HepG2 (cell line): Measurements from ENCODE around the gene LAMA5. TPM values are rescaled to one million over a fixed set of nuclear protein-coding genes. Genes with fewer than 3 reads are reported as not detected.

Experiments used
- CHD4 ChIP-seq: fragments of 200-600 bp; sonication (generic); IDR thresholded peaks from 2 replicates; pipeline ENCODE4 v1.7.0; 2017; ENCODE audit warnings: mild to moderate bottlenecking, low read length, borderline replicate concordance
- DMTF1 ChIP-seq: sonication (generic); formaldehyde crosslinking; IDR thresholded peaks from 2 replicates; pipeline ENCODE4 v1.4.0; 2020; ENCODE audit warnings: mild to moderate bottlenecking, missing genetic modification reagents
- FOXJ3 ChIP-seq: sonication (generic); formaldehyde crosslinking; IDR thresholded peaks from 2 replicates; pipeline ENCODE4 v1.4.0; 2020; ENCODE audit warnings: missing genetic modification reagents, mild to moderate bottlenecking, borderline replicate concordance
- GATAD2A ChIP-seq: IDR thresholded peaks from 2 replicates; pipeline ENCODE4 v1.6.1; 2016
- HDAC2 ChIP-seq: sonication (generic); formaldehyde crosslinking; IDR thresholded peaks from 2 replicates; pipeline ENCODE4 v1.4.0; 2020; ENCODE audit warnings: missing genetic modification reagents
- HINFP ChIP-seq: sonication (generic); formaldehyde crosslinking; IDR thresholded peaks from 2 replicates; pipeline ENCODE4 v1.4.0; 2020; ENCODE audit warnings: low read depth, mild to moderate bottlenecking, missing genetic modification reagents
- HOXA9 ChIP-seq: sonication (generic); formaldehyde crosslinking; IDR thresholded peaks from 2 replicates; pipeline ENCODE4 v1.8.1; 2022; ENCODE audit warnings: missing genetic modification reagents, mild to moderate bottlenecking, moderate library complexity, borderline replicate concordance
- KLF9 ChIP-seq: IDR thresholded peaks from 2 replicates; pipeline ENCODE4 v1.6.1; 2016; ENCODE audit warnings: low read depth
- MLX ChIP-seq: IDR thresholded peaks from 2 replicates; pipeline ENCODE4 v1.6.1; 2016
- NCOA1 ChIP-seq: sonication (generic); formaldehyde crosslinking; IDR thresholded peaks from 2 replicates; pipeline ENCODE4 v1.9.0; 2021; ENCODE audit warnings: missing genetic modification reagents
- NFIB ChIP-seq: sonication (generic); formaldehyde crosslinking; IDR thresholded peaks from 2 replicates; pipeline ENCODE4 v1.9.0; 2021; ENCODE audit warnings: missing genetic modification reagents, mild to moderate bottlenecking, borderline replicate concordance
- NR2F1 ChIP-seq, 2 experiments: fragments of 450-650 bp in 1 of 2; formaldehyde crosslinking in 1 of 2; IDR thresholded peaks; 2 replicates each; pipeline versions ENCODE4 v1.5.0 to v1.6.1; 2016 to 2020; ENCODE audit warnings: mild to moderate bottlenecking in 1 of 2, missing compliant biosample characterization in 1 of 2, missing genetic modification reagents in 1 of 2, moderate library complexity in 1 of 2
- ZNF180 ChIP-seq: sonication (generic); formaldehyde crosslinking; IDR thresholded peaks from 2 replicates; pipeline ENCODE4 v1.4.0; 2020; ENCODE audit warnings: low read depth, missing genetic modification reagents, borderline replicate concordance
- ZNF280D ChIP-seq: sonication (generic); formaldehyde crosslinking; IDR thresholded peaks from 2 replicates; pipeline ENCODE4 v1.5.1; 2020; ENCODE audit warnings: mild to moderate bottlenecking, missing genetic modification reagents
- ZNF354B ChIP-seq: sonication (generic); formaldehyde crosslinking; IDR thresholded peaks from 2 replicates; pipeline ENCODE4 v1.8.0; 2022; ENCODE audit warnings: mild to moderate bottlenecking, missing genetic modification reagents
- ZNF768 ChIP-seq: sonication (generic); formaldehyde crosslinking; IDR thresholded peaks from 2 replicates; pipeline ENCODE4 v1.4.0; 2020; ENCODE audit warnings: missing genetic modification reagents
- ZNF772 ChIP-seq: sonication (generic); formaldehyde crosslinking; IDR thresholded peaks from 2 replicates; pipeline ENCODE4 v1.5.0; 2020; ENCODE audit warnings: mild to moderate bottlenecking, missing genetic modification reagents
- ZXDC ChIP-seq: sonication (generic); formaldehyde crosslinking; IDR thresholded peaks from 2 replicates; pipeline ENCODE4 v1.5.0; 2020; ENCODE audit warnings: mild to moderate bottlenecking, missing genetic modification reagents
- polyA plus RNA-seq, 8 experiments: library from polyadenylated mRNA; depleted of rRNA in 3 of 8; stranded (reverse) in 7 of 8; unstranded in 1 of 8; fragments of >200 nt; fragmentation: Illumina TruSeq in 4 of 8; extraction: Trizol in 4 of 8; gene quantifications; 2 replicates each; pipeline versions ENCODE4 v1.2.1 to v1.2.3, GENCODE V29; 2011 to 2016; ENCODE audit warnings: low read depth in 4 of 8, missing spikeins in 1 of 8, mixed read lengths in 1 of 8; ENCODE audit not compliant: insufficient read depth in 1 of 8
- total RNA-seq, 5 experiments: library from RNA; depleted of rRNA; stranded (reverse); fragments of >200 nt; fragmentation: Illumina TruSeq; extraction: Trizol; gene quantifications; 2 replicates each; pipeline ENCODE4 v1.2.3, GENCODE V29; 2016; ENCODE audit warnings: low read depth in 1 of 5

LAMA5 gene
- total and polyA plus RNA-seq, 2 of the 13 experiments (the other 11 are each of a cell fraction or from before 2014, with no cell fraction given), result 21.0 to 44.7 TPM

- TF ChIP-seq GATAD2A (CRISPR knock-in tag) (no peak), NFIB (CRISPR knock-in tag) (peak; percentile 93; the same call in 1 of the 2 replicates), ZNF180 (CRISPR knock-in tag) (peak; percentile 62; the same call in 1 of the 2 replicates), HINFP (peak; percentile 31; the same call in 1 of the 2 replicates), DMTF1 (CRISPR knock-in tag) (no peak), MLX (CRISPR knock-in tag) (no peak), ZNF280D (CRISPR knock-in tag) (peak; percentile 87), FOXJ3 (CRISPR knock-in tag) (no peak; the same call in 1 of the 2 replicates), ZXDC (CRISPR knock-in tag) (peak; percentile 52), NCOA1 (CRISPR knock-in tag) (peak; percentile 53; the same call in 1 of the 2 replicates), ZNF772 (CRISPR knock-in tag) (peak; percentile 83), ZNF354B (no peak), ZNF768 (CRISPR knock-in tag) (peak; percentile 10; the same call in 1 of the 2 replicates), NR2F1 (CRISPR knock-in tag; IDR thresholded peaks at IDR 0.05) (peak in 1 of 2 experiments; percentile 7; a peak in 1 of 4 replicates), HDAC2 (CRISPR knock-in tag) (peak; percentile 59; the same call in 1 of the 2 replicates), HOXA9 (CRISPR knock-in tag) (peak; percentile 55; the same call in 1 of the 2 replicates), KLF9 (CRISPR knock-in tag) (peak; percentile 73; the same call in 1 of the 2 replicates), CHD4 (no peak)
Observed at GRCh38 chr20:62303340-62304226, 63.5 kb downstream of the LAMA5 start (continued).
